GDM1 (cell line): ENCODE results near the gene GAB1.
"Not testable (repeated sequence)": the region's sequence is repeated elsewhere in the genome, so short reads cannot be mapped to it uniquely, and the experiment has no call there.

Experiments used
- DNase-seq: peaks from one replicate; lab custom pipeline; 2025; lab: John Stamatoyannopoulos, UW

GAB1 gene

DNA sequence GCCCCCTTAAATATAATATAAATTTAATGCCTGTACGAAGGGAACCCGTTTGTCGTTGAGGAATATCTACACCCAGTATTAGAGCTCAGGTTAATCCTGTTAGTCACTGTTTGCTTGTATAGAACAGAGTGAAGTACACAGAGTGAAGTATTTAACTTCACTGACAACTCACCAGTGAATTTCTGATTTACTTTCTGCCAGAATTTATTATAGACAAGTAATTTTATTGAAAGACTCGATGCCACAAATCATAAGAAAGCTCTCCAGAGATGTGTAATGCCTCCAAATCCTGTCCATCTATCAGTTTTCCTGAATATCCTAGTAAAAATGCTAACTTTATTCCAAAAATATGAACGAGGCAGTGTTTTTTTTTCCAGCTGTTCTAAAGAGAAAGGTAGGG, 1.6 kb downstream of the GAB1 start:
- no peak for DNase-seq

DNA sequence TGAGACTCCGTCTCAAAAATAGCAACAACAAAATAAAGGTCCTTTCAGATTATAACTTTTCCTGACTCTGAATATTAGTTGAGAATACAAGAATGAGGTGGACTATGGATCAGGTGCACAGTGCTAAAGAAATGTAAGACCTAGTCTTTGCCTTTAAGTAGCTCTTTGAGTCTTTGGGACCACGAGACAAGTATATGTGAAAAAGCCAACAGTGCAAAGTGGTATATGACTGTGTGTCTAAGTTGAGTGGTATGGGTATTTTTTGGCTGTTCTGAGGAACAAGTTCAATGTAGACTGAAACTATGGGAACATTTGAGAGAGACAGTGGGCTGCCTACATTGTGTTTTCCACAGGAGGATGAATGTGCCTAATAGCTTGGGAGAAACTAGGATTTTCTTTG, 2.8 kb downstream of the GAB1 start:
- DNase-seq: no peak

DNA sequence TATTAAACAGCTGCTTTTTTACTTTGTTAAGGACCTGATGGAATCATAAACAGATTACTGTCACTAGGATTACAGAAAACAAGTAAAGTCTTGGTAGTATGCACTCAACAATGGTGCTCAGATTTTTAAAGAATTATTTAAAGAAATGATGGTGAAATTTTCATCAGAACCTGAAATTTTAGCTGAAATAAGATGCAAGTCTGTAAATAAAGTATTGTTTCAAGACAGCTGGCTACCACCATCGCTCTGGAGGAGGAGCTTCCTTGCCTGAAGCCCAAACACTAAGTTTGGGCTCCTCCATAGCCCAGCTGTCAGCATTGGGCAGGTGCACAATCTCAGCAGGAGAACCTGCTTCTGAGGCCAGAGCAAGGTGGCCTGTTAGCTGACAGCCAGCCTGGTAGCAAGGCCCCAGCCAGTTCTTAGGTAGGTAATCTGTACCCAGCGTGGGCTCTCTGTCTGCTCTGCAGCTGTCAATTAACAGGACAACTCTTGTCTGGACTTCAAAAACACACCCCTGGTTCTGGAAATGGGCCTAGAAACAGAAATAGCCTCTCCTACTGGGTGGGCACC, 4.6 kb downstream of the GAB1 start:
- no peak for DNase-seq

DNA sequence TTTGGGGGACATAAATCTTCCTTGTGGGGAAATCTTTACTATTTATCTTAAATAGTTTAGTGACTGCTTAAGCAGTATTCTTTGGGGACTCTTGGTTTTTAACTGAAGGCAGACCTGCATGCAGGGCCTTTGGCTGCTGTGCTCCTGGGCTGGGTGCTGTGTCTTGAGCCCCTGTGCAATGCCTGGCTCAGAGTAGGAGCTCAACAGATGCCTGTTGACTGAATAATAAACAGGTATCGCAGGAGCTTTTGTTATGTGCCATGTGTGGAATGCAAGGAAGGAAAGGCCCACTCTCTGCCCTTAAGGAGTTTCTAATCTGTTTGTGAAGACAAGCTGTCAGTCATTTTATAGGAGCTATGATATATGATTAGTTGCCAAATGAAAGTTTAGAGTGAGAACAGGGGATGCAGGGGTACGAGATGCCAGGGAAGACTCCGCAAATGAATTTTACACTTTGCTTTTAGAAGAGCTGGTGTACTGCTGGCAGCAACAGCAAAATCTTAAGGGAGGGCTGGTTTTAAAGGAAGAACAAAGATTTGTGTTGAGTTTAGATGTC, 6.7 kb downstream of the GAB1 start:
- no peak for DNase-seq

DNA sequence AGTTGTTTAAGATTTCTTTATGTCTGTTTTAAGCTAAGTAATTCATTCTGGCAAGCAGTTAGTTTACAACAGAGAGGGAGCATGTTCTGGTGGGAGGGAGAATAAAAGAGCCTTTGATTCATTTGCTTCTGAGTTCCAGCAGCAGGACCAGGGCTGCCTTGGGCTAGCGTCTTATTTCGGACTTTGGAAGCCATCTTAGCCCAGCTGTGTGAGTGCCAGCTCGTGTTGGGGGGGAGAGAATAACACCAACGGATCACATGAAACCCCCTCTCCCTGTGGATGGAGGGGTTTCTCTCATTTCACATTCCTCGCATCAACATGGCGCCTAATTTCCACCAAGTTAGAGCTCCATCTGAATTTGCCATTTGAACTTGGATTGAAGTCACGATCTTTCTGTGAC, 7.4 kb downstream of the GAB1 start:
- DNase-seq: no peak

DNA sequence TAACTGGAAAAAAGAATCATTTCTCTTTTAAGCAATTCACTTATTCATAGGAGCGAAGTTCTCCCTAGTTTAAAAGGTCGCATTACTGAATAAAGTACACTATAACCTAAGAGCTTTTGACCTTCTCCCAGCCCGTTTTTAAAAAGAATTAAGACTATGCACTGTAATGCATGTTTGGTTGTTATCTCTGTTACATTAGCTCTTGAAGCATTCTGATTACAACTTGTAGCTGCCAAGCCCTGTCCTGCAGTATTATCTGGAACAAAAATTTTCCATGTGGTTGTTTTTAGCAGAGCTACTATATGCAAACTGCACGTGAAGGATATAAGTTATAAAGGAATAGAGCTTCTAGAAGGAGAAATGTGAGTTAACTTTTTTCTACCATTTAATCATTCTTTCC, 8.1 kb downstream of the GAB1 start:
- no peak for DNase-seq

DNA sequence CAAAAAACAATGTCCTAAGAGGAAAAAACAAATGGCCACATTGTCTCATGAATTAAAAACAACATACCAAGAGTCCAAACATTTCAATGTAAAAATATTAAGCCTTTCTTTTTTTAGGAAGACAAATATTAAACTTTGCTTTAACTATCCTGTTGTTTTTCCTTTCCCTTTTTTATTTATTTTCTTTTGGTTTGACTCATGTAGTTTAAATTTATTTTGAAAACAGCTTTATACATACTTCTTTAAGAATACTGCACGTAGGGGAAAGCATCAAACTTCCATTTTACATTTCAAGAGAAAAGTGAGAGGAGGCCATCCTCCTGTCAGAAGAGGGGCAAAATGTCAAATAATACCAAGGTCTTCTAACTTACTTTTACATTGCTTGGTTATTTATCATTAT, 8.7 kb downstream of the GAB1 start:
- DNase-seq: no peak

DNA sequence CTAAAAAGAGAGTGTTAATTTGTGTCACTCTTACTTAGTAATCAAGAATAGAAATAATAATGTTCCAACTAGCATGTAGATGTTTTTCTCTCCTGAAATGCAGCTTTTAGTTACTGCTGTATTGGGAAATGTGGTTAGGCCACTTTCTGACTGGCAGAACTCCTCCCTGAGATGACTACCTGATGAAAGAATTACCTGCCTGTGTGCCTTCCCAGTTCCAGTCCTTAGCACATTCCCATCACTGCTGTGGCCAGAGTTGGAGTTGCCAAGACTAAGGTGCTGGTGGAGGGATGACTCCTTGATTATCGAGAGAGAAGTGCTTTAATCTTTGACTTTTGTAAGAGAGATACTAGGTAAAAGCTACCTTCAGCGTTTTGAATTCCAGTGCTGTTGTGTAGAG, 9.5 kb downstream of the GAB1 start:
- no peak for DNase-seq

DNA sequence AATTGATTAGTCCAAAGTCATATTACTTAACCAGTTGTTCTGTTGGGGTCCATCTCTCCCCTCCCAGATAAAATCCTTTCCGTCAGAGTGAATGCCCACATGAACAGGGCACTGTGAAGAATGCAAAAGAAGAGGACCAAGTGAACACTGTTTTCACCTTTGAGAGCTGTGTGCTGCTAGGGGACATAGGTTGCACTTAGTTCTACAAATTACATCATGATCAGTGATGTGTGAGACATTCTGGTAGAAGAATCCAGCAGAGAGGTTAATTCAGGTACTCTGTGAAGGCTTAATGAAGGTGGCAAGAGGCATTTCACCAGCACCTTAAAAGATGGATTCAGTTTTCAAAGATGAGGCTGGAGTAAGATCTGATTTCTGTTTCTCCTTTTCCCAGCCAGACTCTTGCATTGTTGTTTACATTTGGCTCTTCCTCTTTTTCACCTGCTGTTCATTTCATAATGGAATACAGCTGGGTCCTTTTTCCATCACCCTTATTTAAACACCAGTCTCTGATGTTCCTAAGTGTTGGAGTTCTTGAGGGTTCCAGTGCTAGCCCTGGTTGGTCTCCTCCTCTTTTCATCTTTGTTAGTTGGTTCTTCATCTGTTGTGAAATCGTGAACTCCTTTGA, 10.9 kb downstream of the GAB1 start:
- no peak for DNase-seq

DNA sequence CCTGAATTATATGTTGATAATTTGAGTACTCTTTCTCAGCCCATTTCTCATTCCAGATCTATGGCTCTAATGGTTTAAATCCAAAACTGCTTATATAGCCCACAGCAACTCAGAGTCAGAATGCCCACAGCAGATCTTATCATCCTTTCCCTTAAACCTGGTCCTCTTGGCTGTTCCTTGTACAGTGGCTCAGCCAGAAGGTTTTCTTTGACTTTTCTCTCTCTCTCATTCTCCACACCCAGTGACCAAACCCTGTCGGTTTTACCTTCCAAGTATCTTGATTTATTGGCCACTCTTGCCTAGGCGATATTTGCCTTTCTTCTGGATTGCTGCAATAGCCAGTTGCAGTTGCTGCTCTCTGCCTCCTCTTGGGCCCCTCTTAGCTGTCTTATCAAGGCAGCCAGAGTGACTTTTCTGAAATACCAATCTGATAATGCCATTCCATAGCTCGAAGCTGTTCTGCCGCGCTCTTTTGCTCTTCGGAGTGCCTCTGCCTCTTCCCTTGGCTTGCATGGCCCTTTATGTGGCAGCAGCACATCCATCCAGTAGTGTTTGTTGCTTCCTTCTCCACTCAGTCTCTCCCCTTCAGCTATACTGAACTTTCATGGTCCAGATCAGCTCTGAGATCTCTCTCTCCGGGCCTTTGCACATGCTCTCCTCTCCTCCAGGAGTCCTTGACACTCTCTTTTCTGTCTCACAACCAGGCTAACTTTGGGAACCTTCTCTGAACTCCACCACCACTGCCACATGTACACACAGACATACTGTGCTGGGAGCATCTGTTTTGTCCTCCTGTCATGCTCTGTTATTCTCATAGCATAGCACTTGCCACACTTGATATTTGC, 11.8 kb downstream of the GAB1 start:
- no peak for DNase-seq

DNA sequence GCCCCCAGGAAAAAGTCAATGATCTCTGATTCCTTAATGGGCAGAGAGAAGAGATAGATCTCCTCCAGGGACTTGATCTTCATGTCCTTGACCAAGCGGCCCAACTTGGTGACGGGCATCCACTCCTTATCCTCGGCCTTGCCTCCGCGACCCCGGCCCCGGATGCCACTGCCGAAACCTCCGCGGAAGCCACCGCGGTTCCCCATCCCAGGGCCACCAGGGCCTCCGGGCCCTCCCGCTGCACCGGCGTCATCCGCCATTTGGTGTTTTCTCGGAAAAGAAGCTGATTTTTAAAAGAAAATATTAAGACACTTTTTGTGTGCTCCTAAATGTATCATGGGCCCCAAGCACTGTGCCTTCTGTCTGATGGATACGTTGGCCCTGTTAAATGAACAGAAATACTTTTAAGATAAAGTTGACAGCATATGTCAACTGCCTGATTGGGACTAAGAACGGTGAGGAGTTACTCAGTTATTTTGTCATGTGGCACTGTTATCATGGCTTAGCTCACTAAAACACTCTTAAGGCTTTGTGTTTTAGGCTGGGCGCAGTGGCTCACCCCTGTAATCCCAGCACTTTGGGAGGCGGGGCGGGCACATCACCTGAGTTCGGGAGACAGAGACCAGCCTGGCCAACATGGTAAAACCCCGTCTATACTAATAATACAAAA, 13.3 kb downstream of the GAB1 start:
- DNase-seq: not testable (repeated sequence)

DNA sequence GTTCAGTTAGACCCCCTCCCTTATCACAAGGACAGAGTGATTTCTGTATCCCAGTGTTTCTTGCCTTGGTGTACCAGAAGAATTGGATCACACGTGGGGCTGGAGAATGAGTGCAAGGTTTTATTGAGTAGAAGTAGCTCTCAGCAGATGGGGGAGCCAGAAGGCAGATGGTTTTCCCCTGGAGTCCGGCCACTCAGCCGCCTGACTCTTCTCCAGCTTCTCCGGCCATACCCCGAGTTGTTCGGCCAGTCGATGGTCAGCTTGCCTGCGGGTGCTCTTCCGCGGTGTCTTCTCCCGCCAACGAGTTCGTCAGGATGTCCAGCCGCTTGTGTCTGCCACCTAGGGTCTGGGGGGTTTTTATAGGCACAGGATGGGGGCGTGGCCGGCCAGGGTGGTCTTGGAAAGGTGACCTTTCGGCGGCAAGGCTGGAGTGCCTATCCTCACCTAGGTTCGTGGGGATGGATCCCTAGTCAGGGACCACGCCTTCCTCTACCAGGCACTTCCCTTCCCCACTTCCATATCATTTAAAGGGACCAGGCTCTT, 14.5 kb downstream of the GAB1 start:
- no peak for DNase-seq

DNA sequence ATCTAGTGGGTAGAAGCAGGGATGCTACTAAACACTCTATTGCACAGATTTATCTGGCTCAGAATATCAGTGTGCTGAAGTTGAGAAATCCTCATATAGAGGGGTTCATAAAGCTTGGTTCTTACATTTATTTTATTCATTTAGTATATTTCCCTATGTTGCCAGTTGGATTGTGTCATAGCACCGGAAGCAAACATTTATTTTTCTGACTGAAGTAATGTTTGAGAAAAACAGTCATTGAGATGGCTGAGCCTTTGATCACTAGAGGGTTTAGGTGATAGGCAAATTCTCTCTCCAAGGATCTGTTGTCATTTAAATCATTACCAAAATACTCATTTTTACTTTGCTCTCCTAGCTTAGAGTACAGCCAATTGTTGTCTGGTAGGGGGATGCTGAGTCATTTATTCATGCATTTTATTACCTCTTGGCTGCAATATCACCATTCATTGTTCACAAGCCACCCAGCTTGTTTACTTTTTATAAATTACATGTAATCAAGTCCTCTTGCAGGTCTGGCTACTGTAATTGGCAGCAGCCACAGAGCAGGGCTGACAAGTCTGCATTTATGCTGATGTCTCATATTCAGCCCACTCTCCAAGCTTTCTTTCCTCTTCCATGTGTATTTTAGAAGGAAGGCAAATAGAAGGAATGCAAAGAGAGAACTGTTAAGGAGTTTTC, 15.2 kb downstream of the GAB1 start:
- no peak for DNase-seq

DNA sequence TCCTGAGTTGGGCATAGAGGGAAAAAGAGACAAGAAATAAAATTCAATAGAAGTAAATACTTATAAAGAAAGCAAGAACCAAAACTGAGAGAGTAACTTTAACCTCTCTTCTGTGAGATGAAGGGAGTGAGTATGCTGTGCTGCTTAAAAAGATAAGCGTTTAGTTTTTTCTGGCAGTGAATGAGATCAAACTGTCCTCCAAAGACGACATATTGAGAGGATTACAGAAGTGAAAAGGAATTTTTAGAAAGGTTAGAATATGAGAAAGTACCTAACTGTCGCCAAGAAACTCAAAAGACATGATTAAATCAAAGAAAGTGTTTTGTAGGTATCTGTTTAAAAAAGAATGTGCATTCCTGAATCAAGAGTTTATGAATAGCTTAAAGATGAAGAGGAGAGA, 16.0 kb downstream of the GAB1 start:
- no peak for DNase-seq

DNA sequence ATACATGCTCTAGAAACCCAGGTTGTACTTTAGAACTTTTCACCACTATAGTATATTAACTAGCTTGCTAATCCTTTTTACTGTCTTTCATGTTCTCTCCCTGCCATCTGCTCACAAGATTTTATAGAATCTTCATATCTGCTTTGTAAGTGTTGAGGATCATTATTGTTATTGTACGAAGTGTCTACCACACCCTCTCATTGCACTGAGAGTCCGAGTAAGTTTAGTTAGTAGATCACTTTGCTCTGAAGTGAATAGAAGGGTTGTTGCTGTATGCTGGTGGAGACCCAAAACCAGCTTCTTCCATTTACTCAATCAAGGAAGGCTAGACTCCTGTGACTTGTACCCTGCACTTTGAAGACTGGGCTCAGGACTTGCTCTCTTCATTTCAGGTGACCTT, 17.1 kb downstream of the GAB1 start:
- DNase-seq: no peak

DNA sequence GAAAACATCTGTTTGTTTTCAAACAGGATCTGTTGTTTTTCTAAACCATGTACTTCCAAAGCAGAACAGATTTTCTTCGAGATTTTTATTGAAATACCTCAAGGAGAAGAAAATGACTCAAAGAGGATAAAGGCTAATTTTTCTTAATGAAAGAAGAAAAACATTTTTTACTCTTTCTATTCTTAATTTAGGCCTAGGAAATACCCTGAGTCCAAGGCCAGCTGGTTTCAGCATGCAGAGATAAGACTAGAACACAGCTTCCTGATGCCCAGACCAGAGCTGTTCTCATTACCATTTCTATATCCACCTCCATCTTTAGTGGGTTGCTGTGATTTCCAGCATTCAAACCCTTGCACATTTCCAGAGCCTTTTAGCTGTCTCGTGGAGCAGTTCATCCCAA, 18.3 kb downstream of the GAB1 start:
- no peak for DNase-seq

DNA sequence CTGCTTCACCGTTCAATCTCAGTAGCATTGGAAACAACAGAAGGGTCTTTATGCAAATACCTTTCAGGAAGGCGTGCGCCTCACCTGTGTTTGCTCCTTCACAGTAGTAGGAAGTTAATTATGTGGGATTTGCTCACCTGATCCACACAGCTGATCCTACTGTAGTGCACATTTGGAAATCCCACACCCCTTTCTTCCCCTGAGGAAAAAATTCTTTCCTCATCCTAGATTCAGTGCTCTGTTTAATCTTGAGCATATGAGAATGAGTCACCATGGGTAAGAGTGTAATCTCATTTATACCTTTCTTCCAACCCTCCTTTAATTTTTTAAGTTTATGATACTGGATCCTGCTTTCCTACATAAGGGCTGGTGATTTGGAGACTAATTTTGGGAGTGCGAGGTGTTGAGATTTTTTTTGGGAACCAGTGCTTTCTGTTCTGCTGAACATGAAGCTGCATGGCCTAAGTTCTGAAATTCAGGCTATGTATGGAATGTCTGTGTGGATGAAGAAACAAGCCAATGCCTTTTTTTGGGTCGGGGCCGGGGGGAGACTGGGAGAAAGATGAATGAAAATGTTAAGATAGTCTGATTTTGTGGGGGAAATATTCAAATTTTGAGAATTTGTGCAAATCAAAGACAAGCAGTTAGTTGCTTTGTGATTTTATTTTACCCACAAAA, 19.0 kb downstream of the GAB1 start:
- DNase-seq: no peak

DNA sequence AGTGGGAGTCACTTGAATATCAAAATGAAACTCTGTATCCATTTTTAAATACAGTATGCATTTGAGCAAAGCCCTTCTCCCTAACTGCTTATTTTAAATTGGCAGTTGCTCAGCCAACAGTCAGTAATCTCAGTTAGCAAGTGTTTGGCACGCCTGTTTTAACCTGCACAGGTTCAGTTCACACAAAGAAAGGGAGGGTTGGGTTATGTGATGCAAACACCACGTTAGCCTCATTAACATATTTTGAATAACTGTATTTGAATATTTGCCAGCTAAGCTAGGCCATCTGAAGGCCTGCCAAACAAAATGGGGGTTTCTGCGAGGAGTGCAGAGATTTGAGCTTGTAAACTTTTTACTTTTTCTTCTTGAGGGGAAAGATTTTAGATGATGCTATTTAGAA, 19.8 kb downstream of the GAB1 start:
- DNase-seq: no peak

DNA sequence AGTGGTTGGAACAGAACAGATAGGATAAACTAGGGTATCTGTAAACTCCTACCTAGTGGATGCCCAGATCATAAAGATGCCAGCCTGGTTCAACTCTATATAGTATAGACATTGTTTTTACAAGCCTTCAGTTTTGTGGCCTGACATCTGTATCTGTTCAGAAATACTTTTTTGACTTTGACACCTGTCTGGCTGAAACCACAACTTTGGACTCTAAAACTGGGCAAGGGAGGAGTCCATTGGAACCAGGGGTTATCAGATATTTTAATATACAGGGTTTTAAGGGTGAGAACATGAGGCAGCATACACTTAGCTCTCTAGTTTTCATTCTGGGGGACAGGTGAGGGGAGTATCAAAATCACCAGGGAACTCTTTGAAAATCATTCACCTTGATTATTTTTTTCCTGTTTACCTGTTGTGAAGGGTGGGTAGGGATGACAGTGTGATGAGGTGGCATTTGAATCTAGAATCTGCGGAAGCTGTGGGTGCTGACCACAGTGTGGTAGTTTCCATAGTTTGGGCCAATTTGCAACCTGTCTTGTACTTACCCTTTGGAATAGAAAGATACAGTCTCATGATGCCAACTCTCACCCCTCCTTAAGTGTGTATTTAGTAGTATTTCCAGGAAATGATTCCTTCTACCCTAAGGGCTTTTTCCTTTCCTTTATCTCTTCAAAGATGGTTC, 20.6 kb downstream of the GAB1 start:
- no peak for DNase-seq

DNA sequence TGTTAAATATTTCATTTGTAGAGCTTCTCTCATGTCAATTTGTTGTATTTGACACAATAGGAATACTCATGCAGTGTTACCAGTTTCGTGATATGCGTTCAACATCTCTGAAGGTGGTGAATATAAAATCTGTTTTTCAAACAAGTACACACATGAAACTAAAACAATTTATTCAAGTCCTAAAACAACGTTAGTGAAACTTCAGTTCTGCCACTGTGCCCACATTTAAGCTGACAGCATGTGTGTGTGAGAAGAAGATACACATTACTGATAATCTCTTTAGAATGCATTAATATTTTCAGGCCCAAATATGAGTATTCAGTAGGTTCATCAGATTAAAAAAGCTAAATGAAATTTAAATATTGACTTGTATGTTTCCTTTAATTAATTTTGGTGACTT, 21.7 kb downstream of the GAB1 start:
- DNase-seq: no peak
